GM21717 (cell line): ENCODE data around the gene OIT3.

ENCODE experiments used
- ATAC-seq: cut with Tn5 transposase; IDR thresholded peaks from one replicate; pipeline ENCODE4 v1.9.1; 2021; ENCODE audit warnings: mild to moderate bottlenecking, moderate library complexity; ENCODE audit not compliant: unreplicated experiment

OIT3 gene

DNA sequence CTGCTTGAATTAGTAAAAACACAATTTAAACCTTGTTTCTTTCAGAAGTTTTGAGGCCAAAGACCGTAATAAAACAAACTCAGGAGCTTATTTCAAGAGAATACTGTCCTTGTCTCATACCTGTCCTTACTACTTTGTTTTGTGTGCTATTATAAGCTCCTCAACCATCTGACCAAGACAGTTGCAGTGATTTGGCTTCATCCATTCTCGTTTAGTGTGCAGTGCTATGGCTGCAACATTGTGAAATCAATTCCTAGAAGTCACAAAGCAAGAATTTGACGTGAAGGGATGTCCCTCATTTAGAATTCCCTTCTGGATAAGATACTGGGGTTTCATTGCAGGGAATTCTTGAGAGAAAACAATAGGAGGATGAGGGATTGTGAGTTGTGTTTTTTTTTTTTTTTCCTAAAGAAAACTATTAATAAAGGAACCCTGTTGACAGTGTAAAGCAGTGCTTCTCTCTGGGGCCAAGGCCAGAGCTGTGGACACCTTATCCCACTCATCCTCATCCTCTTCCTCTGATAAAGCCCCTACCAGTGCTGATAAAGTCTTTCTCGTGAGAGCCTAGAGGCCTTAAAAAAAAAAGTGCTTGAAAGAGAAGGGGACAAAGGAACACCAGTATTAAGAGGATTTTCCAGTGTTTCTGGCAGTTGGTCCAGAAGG, at the start of gene OIT3:
Gene OIT3, plus strand, starts transcription at position 604 of the 663 bp plus-strand sequence. CDS start 60 bp downstream, outside the sequence.
- no peak for ATAC-seq

DNA sequence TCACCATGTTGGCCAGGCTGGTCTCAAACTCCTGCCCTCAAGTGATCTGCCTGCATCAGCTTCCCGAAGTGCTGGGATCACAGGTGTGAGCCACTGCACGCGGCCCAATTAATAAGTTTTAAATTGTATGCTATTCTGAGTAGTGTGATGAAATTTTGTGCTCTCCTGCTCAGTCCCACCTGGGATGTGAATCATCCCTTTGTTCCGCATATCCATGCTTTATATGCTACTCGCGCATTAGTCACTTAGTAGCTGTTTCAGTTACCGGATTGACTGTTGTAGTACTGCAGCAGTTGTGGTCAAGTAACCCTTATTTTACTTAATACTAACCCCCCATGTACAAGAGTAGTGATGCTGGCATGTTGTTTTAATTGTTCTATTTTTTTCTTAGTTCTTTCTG, 47.3 kb upstream of the OIT3 start:
- ATAC-seq = no peak

DNA sequence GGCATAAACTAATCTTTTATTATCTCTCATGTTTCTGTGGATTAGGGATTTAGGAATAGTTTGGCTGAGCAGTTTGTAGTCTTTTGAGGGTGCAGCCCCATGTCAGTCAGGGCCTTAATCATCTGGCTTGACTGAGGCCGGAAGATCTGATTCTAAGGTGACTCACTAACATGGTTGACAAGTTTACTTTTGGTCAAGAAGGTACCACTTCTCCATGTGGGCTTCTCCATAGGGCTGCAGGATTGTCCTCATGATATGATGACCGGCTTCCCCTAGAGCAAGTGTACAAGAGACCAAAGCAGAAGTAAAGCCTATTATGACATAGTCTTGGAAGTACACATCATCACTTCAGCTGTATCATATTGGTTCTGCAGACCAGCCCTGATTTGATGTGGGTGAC, 45.9 kb upstream of the OIT3 start:
- ATAC-seq = no peak

DNA sequence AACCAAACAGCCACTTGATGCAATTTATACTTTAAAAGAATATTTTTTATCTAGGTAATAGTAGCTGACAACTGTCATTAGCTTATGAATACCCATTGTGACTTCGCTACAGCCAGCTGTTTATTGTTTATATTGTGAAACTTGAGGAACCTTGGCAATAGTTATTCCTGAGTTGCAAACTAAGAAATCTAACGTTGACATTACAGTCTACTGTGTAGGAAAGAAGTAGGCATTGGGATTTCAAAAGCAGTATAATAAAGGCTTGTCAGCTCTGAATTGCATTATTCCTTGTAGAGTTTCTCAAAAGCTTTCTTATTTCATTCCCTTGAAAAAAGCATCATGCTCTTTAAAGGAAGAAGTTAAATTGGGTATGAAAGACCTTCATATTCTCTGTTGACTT, 42.7 kb upstream of the OIT3 start:
- ATAC-seq = no peak

DNA sequence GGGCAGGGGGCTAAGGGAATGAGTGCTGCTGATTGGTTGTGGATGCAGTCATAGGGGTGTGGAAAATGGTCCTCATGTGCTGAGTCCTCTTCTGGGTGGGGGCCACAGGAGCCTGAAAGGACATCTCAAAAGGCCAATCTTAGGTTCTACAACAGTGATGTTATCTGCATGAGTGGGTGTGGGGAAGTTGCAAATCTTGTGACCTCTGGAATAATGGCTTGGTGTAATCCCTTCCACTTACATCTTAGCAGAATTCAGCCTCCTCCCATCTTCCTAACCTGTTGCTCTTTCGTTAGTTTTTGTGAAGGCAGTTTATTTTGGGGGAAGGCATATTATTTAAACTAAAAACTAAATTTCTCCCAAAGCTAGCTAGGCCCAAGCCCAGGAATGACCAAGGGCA, 42.0 kb upstream of the OIT3 start:
- no peak for ATAC-seq

DNA sequence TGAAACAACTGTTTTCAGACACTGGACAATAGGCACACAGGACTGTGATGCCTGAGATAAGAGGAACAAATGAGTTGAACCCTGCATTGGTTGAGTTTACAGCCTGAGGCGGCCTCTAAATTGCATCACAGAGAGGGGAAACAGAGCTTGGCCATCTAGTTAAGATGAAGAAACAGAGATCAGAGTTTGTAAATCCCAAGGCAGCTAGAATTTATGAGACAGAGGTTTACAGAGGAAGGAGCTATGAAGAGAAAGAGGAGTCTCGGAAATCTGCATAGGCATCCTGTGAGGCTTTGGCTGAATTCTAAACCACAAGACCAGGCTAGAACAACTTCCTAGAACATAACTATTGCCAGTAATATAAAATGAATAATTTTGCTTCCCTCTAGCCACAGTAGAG, 41.0 kb upstream of the OIT3 start:
- no peak for ATAC-seq

DNA sequence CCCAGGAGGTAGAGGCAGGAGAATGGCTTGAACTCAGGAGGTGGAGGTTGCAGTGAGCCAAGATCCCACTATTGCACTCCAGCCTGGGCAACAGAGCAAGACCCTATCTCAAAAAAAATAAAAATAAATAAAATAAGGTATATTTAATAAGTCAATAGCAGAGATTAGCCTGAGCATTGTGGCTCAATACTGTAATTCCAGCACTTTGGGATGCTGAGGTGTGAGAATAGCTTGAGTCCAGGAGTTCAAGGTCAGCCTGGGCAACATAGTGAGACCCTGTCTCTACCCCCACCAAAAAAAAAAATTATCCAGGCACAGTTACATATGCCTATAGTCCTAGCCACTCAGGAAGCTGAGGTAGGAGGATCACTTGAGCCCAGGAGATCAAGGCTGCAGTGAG, 38.4 kb upstream of the OIT3 start:
- no peak for ATAC-seq

DNA sequence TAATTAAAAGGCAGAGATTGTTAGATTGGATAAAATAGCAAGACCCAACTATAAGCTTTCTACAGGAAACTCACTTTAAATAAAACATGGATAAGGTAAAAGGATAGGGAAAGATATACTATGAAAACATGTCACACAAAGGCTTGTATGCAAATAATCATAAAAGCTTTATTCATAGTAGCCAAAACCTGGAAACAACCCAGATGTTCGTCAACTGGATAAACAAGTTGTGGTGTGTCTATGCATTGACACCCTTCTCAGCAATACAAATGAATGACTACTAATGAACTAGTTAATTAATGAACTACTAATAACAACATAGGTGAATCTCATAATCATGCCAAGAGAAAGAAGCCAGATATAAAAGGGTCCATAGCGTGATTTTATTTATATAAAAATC, 37.7 kb upstream of the OIT3 start:
- no peak for ATAC-seq

DNA sequence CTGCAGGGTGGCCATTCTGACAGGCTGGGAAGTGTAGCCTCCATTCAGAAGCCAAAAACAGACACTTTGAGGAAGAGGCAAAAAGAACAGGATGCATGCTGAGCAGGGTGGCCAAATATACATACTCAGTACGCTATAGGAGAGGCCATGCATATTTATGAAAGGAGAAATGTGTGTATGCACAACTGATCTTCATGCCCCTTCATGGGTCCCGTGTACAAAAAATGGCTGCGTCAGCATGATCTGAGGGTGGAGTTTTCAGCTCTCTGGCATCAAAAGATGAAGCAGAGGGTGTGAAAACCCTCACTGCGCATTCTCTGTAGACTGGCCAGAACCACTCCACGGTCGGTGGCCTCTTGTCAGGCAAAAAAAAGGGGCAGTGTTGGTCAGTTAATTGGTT, 35.5 kb upstream of the OIT3 start:
- no peak for ATAC-seq

DNA sequence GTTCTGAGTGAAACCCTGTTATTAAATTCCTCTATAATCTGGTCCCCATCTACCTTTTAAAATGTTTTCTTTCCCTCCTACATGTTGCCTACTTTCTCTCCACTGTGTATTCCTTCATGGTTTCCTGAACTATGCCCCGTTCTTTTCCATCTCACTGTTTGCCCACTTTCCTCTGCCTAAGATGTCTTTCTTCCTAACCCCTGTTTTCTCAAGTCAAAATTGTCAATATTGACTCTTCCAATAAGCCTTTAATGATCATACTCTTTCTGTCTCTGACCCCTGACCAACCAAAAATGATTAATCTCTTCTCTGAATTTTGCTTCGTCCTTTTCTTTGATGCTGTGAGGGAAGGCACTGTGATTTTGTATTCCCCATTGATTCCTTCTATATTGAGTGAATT, 30.6 kb upstream of the OIT3 start:
- no peak for ATAC-seq

DNA sequence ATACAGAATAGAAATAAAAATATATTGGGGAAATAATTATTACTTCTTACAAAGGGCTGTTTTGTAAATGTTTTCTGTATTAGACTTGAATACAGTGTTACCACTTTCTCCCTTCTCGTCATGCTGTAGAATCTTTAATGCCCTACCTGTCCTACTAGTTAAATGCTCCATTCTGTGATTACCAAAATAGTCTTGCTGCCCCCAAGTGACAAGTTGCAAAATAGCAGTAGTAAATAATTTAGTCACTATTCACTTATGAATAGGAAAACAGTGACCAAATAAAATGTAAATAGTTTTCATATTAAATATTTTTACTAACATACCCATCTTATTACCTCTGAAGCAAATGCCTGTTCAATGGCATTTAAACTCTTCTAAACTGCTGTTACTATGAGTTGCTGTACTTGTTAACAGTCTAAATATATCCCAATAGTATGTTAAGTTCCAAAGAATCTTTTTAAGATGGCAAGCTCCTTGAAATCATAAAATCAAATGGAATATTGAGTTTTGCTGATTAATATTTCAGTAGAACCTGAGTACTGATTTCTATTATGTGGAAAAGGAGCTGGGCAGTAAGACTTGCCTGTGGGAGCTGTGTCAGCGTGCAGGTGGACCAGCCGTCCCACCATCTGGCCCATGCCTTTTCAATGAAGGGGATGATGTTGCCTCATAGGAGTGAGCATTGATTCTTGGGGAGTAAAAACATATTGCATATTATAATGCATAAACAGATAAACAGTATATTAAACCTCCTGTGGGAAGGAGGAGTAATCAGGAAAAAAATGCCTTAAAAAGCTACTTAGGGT, 18.1 kb upstream of the OIT3 start:
- ATAC-seq = no peak

DNA sequence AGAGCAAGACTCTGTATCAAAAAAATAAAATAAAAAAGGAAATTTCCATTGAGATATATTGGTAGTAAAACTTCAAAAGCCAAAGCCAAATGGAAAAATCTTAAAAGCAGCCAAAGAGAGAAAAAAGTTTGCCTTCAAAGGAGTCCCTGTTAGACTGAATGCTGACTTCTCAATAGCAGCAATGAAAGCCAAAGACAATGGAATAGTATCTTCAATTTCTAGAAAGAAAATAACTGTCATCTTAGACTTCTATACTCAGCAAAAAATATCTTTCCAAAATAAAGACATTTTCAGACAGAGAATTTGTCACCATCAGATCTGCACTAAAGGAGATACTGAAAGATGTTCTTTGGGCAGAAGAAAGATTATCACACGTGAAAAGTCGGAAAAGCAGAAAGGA, 14.3 kb upstream of the OIT3 start:
- no peak for ATAC-seq

DNA sequence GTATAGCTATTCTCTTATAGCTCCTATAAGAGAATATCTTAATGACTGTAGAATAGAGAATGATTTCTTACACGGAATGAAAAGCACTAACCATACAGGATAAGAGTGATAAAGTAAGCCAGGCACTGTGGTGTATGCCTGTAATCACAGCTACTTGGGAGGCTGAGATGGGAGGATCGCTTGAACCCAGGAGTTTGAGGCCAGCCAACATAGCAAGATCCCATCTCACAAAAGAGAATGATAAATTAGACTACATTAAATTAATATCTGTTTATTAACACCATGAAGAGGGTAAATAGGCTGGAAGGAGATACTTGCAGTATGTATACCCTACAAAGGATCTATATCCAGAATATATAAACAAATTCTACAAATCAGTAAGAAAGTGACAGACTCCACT, 12.2 kb upstream of the OIT3 start:
- ATAC-seq = no peak

DNA sequence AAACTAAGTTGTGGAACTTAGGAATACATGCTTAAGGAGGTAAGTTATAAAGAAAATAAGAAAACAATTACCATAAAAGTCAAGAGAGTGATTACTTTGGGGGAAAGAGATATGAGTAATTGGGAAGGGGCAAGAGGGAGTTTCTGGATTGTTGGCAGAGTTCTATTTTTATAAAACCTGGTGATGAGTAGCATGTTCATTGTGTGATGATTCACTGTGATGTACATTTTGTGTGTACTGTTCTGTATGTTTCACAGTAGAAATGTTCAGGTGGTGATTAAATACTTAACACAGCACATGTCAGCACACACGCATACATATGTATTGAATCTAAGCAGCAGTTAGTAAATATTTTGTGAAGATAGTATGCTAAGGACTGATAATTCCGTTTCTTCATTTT, 9.7 kb upstream of the OIT3 start:
- ATAC-seq = no peak

DNA sequence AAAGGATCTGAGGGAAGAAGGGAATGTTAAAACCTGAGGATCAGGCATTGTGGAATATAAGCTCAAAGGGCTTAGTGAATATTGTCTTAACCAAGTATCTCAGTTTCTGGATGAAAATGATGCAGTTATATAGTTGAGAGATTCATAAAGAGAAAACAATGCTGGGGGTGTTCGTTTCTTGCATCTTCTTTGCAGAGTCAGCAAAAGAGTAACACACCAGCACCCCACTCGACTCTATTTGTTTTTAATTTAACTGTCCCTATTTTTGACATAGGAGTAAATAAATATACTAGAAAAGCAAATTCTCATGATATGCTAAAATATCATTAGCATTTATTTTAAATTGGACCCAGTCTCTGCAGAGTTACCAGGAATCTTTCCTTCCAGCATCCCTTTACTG, 7.6 kb upstream of the OIT3 start:
- ATAC-seq = no peak

DNA sequence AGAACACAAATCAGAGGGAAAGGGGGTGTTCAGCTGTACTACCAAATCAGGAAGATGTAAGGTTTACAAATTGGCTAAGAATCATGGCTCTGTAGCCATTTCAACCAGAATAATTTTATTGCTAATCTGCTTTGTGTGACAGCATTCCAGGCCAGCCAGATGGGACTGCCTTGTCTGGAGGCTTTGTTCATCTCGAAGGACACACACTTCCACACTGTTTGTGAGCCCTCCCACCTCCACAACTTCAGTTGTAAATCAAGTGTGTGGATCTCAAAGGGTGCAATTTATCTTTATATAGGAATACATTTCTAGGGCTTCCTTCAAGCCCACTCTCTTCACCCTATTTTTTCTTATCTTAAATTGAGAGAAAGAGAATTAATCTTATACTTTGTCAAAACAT, 6.9 kb upstream of the OIT3 start:
- no peak for ATAC-seq

DNA sequence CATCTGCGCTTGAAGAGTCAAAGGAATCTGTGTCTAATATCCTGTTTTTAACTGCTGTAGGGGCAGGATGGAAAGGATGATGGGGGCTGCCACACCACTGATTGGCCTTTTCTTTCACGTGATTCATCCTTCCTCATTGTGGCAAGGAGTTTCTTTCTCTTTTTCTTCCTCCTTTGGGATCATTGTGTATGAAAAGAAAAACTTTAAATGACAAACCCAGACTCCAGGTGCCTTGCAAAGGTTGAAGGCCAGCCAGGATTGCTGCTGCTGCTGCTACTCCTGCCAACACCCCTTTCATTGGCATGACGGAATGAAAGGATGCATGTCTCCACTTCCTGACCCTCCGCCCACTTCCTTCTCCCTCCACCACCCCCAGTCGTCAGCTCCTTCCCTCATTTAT, 6.5 kb upstream of the OIT3 start:
- ATAC-seq = no peak

DNA sequence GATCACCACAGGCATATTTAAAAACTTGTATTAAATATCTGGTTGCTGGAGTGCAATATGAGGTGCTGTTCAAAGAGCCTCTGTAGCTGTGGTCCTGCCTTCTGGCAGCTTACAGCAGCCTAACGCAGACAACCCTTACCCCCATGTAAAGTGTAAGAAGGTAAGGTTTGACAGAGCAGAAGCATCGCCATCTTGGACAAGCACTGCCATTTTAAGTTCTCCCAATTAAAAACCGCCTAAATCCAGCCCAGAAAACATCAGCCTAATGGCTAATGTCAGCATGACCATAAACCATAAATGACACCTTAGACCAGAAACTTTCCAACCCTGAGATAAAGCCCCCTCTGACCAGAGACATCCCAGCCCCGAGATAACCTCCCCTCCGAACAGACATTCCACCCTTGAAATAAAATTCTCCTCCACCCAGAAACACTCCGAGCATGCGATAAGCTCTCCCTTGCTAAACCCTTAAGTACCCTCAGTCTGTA, 5.3 kb upstream of the OIT3 start:
- ATAC-seq = no peak

DNA sequence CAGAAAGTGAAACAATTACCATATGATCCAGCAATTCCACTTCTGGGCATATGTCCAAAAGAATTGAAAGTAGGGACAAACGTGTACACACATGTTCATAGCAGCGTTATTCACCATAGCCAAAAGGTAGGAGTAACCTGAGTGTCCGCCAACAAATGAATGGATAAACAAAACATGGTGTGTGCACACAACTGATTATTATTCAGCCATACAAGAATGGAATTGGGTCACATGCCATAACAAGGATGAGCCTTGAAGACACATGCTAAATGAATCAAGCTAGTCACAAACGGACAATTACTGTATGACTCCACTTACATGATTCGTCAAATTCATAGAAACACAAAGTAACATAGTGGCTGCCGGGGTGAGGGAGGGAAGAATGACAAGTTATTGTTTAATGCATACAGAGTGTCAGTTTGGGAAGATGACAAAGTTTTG, 4.1 kb upstream of the OIT3 start:
- no peak for ATAC-seq

DNA sequence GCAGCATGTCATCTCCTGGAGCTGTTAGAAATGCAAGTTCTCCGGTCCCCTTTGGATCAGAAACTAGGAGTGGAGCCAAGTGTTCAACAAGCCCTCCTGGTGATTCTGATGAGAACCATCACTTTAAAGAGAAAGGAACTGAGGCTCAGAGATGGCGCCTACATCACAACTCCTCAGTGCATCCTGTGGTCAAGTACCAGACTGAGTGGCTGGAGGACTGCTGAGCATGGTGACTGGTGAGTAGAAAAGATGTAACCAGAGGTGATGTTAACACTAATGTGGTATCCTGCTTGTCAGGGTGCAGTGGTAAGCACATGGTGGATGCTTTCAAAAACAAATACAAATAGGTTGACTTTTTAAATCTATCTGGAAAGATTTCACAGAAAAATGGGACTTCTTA, 3.5 kb upstream of the OIT3 start:
- ATAC-seq = no peak

DNA sequence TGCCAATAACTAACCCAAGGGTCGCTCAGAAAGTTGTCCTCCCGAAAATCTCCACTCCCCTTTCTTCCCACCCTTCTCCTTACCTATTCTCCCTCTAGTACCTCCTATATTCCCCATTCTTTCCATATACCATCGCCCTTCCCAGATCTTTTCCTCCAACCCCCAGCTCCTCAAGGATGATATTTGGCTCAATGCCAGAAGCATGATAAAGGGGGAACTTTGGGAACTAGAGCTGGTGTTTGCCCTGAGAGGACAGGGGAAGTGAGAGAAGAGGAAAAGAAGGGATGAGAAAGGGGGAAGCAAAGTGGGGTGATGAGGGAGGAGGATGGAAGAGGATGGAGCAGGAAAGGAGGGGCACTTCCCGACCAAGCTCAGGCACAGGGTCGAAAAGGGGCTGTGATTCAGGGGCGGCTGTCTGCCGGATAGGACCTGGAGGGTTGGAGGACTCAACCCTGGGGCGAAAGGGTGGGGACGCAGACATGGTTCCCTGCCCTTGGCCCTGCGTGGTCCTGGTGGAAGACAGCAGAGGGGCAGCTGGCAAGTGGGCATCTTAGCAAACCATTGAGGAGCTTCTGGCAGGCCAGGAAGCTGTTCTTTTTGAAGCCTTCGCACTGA, 1.8 kb downstream of the OIT3 start:
- no peak for ATAC-seq

DNA sequence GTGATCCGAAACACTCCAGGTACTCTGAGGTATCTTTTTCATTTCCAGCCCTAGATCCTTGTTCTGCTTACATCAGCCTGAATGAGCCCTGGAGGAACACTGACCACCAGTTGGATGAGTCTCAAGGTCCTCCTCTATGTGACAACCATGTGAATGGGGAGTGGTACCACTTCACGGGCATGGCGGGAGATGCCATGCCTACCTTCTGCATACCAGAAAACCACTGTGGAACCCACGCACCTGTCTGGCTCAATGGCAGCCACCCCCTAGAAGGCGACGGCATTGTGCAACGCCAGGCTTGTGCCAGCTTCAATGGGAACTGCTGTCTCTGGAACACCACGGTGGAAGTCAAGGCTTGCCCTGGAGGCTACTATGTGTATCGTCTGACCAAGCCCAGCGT, 5.1 kb downstream of the OIT3 start:
- ATAC-seq = no peak
